CD4-positive, alpha-beta memory T cell (primary cell): ENCODE data around the gene PHKG2. TPM values are rescaled to one million over a fixed set of nuclear protein-coding genes. Genes with fewer than 3 reads are reported as not detected.

ENCODE experiments used
- CTCF ChIA-PET: fragments of 350-600 bp; sonication (Branson Sonifier 250); formaldehyde crosslinking; loops from one replicate; lab custom pipeline; 2021; ENCODE audit warnings: inconsistent platforms; ENCODE audit not compliant: partially characterized antibody; lab: Charles Lee
- POLR2A ChIA-PET: fragments of 350-600 bp; sonication (Branson Sonifier 250); formaldehyde crosslinking; loops from one replicate; lab custom pipeline; 2021; ENCODE audit not compliant: partially characterized antibody; lab: Charles Lee
- DNase-seq, 5 donors: peaks; one replicate each; pipeline versions ENCODE4 v3.0.0 to v3.0.0-alpha.2; 2020 to 2022; ENCODE audit warnings: mixed read lengths in 1 of 5
- H3K27ac ChIP-seq: one replicate; pipeline ENCODE4 v1.7.0; 2013; ENCODE audit warnings: low read depth, low read length
- H3K27me3 ChIP-seq: 2 replicates; pipeline ENCODE4 v1.7.0; 2013; ENCODE audit warnings: mild to moderate bottlenecking, low read length, moderate library complexity; ENCODE audit not compliant: insufficient read depth
- H3K36me3 ChIP-seq: 2 replicates; pipeline ENCODE4 v1.7.0; 2013; ENCODE audit warnings: mild to moderate bottlenecking, low read length, moderate library complexity; ENCODE audit not compliant: insufficient read depth
- H3K4me1 ChIP-seq: 2 replicates; pipeline ENCODE4 v1.7.0; 2013; ENCODE audit warnings: mild to moderate bottlenecking, low read length, moderate library complexity; ENCODE audit not compliant: insufficient read depth
- H3K4me3 ChIP-seq, 2 donors: one replicate each; pipeline ENCODE4 v1.7.0; 2013; ENCODE audit warnings: low read length in 2 of 2, mild to moderate bottlenecking in 1 of 2
- H3K9me3 ChIP-seq, 2 donors: one replicate each; pipeline ENCODE4 v1.7.0; 2013; ENCODE audit warnings: low read length in 2 of 2, control low read depth in 1 of 2; ENCODE audit not compliant: control insufficient read depth in 1 of 2
- H3K27ac Mint-ChIP-seq, 7 donors: one replicate each; pipeline ENCODE4 v1.8.0; 2020 to 2021; ENCODE audit warnings: mixed read lengths in 7 of 7, mild to moderate bottlenecking in 6 of 7, inconsistent platforms in 3 of 7, moderate library complexity in 3 of 7
- H3K27me3 Mint-ChIP-seq, 2 donors: one replicate each; pipeline ENCODE4 v1.8.0; 2020 to 2021; ENCODE audit warnings: mixed read lengths in 2 of 2
- H3K36me3 Mint-ChIP-seq, 2 donors: one replicate each; pipeline ENCODE4 v1.8.0; 2020 to 2021; ENCODE audit warnings: mixed read lengths in 2 of 2, inconsistent platforms in 1 of 2, mild to moderate bottlenecking in 1 of 2
- H3K4me1 Mint-ChIP-seq, 4 donors: one replicate each; pipeline ENCODE4 v1.8.0; 2020 to 2021; ENCODE audit warnings: mixed read lengths in 4 of 4, mild to moderate bottlenecking in 1 of 4
- H3K4me3 Mint-ChIP-seq, 8 donors: one replicate each; pipeline ENCODE4 v1.8.0; 2020 to 2021; ENCODE audit warnings: mixed read lengths in 8 of 8, mild to moderate bottlenecking in 7 of 8, moderate library complexity in 6 of 8, inconsistent platforms in 3 of 8
- H3K9me3 Mint-ChIP-seq, 8 donors: one replicate each; pipeline ENCODE4 v1.8.0; 2020 to 2021; ENCODE audit warnings: mixed read lengths in 8 of 8, mild to moderate bottlenecking in 5 of 8, inconsistent platforms in 3 of 8, moderate library complexity in 1 of 8
- intact Hi-C: fragments of 100-400 bp; cut with micrococcal nuclease; formaldehyde crosslinking; loops from one replicate; pipeline ENCODE4 v1.15.1; 2023
- polyA plus RNA-seq, 2 donors: library from polyadenylated mRNA; unstranded; fragments of 300-500 nt; fragmentation: Illumina TruSeq; gene quantifications; one replicate each; pipeline ENCODE4 v1.2.3, GENCODE V29; 2021
- total RNA-seq, 2 experiments: library from RNA; stranded (reverse); gene quantifications; one replicate each; pipeline ENCODE4 v1.2.3, GENCODE V29; 2021

Gene PHKG2
- total and polyA plus RNA-seq, 4 experiments from 2014 or later: 42.0 to 63.5 (median 54.5) TPM

DNA sequence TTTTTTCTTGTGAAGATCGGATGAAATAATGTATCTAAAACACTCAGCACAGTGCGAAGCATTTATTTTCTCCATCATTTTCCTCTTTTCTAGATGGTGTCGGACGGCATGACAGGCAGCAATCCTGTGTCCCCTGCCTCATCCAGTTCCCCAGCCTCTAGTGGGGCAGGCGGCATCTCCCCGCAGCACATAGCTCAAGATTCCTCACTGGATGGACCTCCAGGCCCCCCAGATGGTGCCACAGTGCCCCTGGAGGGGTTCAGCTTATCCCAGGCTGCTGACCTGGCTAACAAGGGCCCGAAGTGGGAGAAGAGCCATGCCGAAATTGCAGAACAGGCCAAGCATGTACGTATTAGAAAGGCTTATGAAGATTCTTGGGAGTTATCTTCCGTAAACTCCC, 44.3 kb upstream of the PHKG2 start:
- POLR2A ChIA-PET: no interaction called here

DNA sequence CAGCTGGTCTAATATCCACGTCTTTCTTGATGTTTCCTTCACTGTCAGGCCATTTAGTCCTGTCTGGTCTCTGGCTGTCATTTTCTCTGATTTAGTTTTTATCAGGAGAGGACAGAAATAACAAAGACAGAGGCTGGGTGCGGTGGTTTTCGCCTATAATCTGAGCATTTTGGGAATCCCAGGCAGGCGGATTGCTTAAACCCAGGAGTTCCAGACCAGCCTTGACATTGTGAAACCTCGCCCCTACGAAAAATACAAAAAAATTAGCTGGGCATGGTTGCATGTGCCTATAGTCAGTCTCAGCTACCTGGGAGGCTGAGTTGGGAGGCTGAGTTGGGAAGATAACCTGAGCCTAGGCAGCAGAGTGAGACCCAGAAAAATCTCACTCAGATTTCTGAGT, 42.2 kb upstream of the PHKG2 start:
- no peak overlapping the region for H3K4me3 Mint-ChIP-seq
- peaks cover 69% of the 10 kb centered on the region for H3K36me3 ChIP-seq
- H3K27me3 Mint-ChIP-seq: no peaks in the 10 kb centered on the region
- no peaks in the 10 kb centered on the region for H3K9me3 ChIP-seq
- no peaks in the 10 kb centered on the region for H3K27me3 ChIP-seq
- H3K36me3 Mint-ChIP-seq: peaks cover 47 to 66% of the 10 kb centered on the region in 2 donors
- ChIA-PET CTCF (interaction anchor here (1.4 kb wide), 1 partner anchor 9 kb away, joined by 6 read pairs; no protein-coding TSS in a partner anchor), POLR2A (interaction anchor here (0.9 kb wide), 1 partner anchor 8 kb away, joined by 3 read pairs; no protein-coding TSS in a partner anchor)
- H3K27ac Mint-ChIP-seq: peak overlapping the region in 1 of 7 donors; percentile 6
- H3K27ac ChIP-seq: no peak overlapping the region
- peaks cover under 1% of the 10 kb centered on the region for H3K4me1 ChIP-seq
- peaks cover 0 to 10% (median 3%) of the 10 kb centered on the region in 4 donors for H3K4me1 Mint-ChIP-seq
- H3K9me3 Mint-ChIP-seq: no peaks in the 10 kb centered on the region
- intact Hi-C loops: no loop called here
- no peak overlapping the region for H3K4me3 ChIP-seq
- DNase-seq: no peak

More for the DNA sequence above, 44.3 kb upstream of the PHKG2 start:
- no peak overlapping the region for H3K27ac ChIP-seq
- H3K9me3 Mint-ChIP-seq: no peaks in the 10 kb centered on the region
- H3K4me3 ChIP-seq: no peak overlapping the region
- intact Hi-C loops: no loop called here
- H3K4me3 Mint-ChIP-seq: no peak overlapping the region
- H3K36me3 Mint-ChIP-seq: peaks cover 30 to 63% of the 10 kb centered on the region in 2 donors
- H3K4me1 Mint-ChIP-seq: peaks cover 13 to 28% (median 14%) of the 10 kb centered on the region in 4 donors
- no peaks in the 10 kb centered on the region for H3K27me3 Mint-ChIP-seq
- H3K36me3 ChIP-seq: peaks cover 54% of the 10 kb centered on the region
- H3K27me3 ChIP-seq: no peaks in the 10 kb centered on the region
- peaks cover 19% of the 10 kb centered on the region for H3K4me1 ChIP-seq
- no peak for DNase-seq
- CTCF ChIA-PET: interaction anchor here (1.8 kb wide), 1 partner anchor 10 kb away, joined by 4 read pairs; no protein-coding TSS in a partner anchor
- H3K9me3 ChIP-seq: no peaks in the 10 kb centered on the region
- H3K27ac Mint-ChIP-seq: no peak overlapping the region

DNA sequence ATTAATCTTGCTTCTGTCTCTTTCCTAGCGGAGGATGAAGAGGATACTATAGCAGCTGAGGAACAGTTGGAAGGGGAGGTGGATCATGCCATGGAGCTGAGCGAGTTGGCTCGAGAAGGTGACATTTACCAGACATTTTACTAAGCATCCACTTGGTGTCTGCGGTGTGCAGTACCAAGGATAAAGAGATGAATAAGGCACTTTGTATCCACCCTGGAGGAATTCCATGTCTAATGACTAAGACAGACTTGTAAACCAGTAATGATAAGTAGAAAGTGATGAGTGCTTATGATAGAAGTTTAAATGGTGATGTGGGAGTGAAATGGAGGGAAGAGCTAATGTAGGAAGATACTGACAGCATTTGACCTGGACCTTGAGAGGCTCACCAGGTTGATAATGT, 37.3 kb upstream of the PHKG2 start:
- Mint-ChIP-seq H3K4me1 (peaks cover 15 to 27% (median 23%) of the 10 kb centered on the region in 4 donors), H3K4me3 (no peak overlapping the region), H3K36me3 (peaks cover 69 to 80% of the 10 kb centered on the region in 2 donors), H3K27me3 (no peaks in the 10 kb centered on the region), H3K9me3 (no peaks in the 10 kb centered on the region), H3K27ac (peak overlapping the region in 4 of 7 donors; percentile 25 to 66 (median 55))
- H3K9me3 ChIP-seq: no peaks in the 10 kb centered on the region
- intact Hi-C loops: no loop called here
- peaks cover 79% of the 10 kb centered on the region for H3K36me3 ChIP-seq
- POLR2A ChIA-PET: interaction anchor here (1.6 kb wide), 1 partner anchor 12 kb away, joined by 4 read pairs; the partner anchor contains the start of gene SRCAP
- CTCF ChIA-PET: interaction anchor here (1.1 kb wide), 1 partner anchor 14 kb away, joined by 3 read pairs; no protein-coding TSS in a partner anchor
- DNase-seq: no peak
- no peak overlapping the region for H3K4me3 ChIP-seq
- no peak overlapping the region for H3K27ac ChIP-seq
- H3K27me3 ChIP-seq: no peaks in the 10 kb centered on the region
- H3K4me1 ChIP-seq: peaks cover 15% of the 10 kb centered on the region

DNA sequence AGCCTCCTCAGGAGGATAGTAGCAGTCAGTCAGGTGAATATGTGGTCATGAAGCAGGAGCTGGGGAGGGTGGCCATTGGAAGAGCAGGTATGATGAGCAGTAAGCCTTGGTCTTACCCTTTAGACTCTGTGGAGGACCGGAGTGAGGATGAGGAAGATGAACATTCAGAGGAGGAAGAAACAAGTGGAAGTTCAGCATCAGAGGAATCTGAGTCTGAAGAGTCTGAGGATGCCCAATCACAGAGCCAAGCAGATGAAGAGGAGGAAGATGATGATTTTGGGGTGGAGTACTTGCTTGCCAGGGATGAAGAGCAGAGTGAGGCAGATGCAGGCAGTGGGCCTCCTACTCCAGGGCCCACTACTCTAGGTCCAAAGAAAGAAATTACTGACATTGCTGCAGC, 36.5 kb upstream of the PHKG2 start:
- H3K4me1 Mint-ChIP-seq: peaks cover 20 to 33% (median 29%) of the 10 kb centered on the region in 4 donors
- H3K4me3 ChIP-seq: no peak overlapping the region
- no peak overlapping the region for H3K27ac ChIP-seq
- H3K4me1 ChIP-seq: peaks cover 21% of the 10 kb centered on the region
- peaks cover 75 to 80% of the 10 kb centered on the region in 2 donors for H3K36me3 Mint-ChIP-seq
- intact Hi-C loops: no loop called here
- H3K9me3 Mint-ChIP-seq: no peaks in the 10 kb centered on the region
- no peak overlapping the region for H3K4me3 Mint-ChIP-seq
- H3K9me3 ChIP-seq: no peaks in the 10 kb centered on the region
- peaks cover 79% of the 10 kb centered on the region for H3K36me3 ChIP-seq
- H3K27me3 ChIP-seq: no peaks in the 10 kb centered on the region
- peak overlapping the region in 5 of 7 donors; percentile 13 to 78 (median 66) for H3K27ac Mint-ChIP-seq
- ChIA-PET POLR2A (interaction anchor here (1.6 kb wide), 1 partner anchor 13 kb away, joined by 4 read pairs; the partner anchor contains the start of gene SRCAP), CTCF (interaction anchor here (0.6 to 1.1 kb wide), 2 partner anchors 15 to 1617 kb away, joined by 3 read pairs; no protein-coding TSS in a partner anchor)
- H3K27me3 Mint-ChIP-seq: no peaks in the 10 kb centered on the region
- DNase-seq: no peak

DNA sequence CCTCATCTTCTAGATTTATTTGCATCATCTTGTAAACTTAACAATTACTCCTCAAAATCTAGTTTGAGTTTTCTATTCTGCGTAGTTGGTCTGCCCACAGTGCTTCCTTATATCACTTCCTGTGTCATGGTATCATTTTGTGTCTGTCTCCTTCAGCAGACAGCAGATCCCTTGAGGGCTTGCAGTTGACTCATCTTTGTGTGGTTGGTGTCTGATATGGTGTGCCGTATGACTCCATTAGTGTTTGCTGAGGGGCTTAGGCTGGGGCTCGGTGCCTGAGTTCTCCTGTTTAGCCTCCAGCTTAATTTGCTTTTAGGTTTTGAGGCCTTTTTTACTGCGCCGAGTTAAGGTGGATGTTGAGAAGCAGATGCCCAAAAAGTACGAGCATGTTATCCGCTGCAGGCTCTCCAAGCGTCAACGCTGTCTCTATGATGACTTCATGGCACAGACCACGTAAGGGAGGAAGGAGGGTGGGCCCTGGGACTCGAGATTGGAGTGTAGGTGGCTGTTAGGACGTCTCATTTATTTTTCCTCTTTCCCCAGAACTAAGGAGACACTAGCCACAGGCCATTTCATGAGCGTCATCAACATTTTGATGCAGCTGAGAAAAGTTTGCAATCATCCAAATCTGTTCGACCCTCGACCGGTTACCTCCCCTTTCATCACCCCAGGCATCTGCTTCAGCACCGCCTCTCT, 32.3 kb upstream of the PHKG2 start:
- H3K9me3 Mint-ChIP-seq: no peaks in the 10 kb centered on the region
- intact Hi-C loops: no loop called here

DNA sequence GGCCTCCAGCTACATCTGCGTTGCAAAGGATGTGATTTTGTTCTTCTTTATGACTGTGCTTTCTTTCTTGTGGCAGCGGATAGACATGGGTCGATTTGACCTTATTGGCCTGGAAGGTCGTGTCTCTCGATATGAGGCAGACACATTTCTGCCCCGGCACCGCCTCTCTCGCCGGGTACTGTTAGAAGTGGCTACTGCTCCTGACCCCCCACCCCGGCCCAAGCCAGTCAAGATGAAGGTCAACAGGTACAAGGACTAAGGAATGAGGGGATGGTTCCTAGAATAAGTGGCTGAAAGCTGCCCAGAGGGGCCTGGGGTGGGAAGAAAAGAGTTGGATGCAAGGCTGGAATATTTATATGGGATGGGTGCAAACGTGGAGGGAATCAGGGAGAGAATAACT, 28.1 kb upstream of the PHKG2 start:
- peaks cover 70% of the 10 kb centered on the region for H3K36me3 ChIP-seq
- H3K27ac Mint-ChIP-seq: peak overlapping the region in 2 of 7 donors; percentile 11 to 69
- H3K27me3 Mint-ChIP-seq: no peaks in the 10 kb centered on the region
- no peak overlapping the region for H3K4me3 Mint-ChIP-seq
- H3K4me1 ChIP-seq: peaks cover 14% of the 10 kb centered on the region
- no peak overlapping the region for H3K27ac ChIP-seq
- peaks cover 73 to 78% of the 10 kb centered on the region in 2 donors for H3K36me3 Mint-ChIP-seq
- peaks cover 16 to 37% (median 27%) of the 10 kb centered on the region in 4 donors for H3K4me1 Mint-ChIP-seq
- no peaks in the 10 kb centered on the region for H3K9me3 Mint-ChIP-seq
- no peaks in the 10 kb centered on the region for H3K9me3 ChIP-seq
- POLR2A ChIA-PET: interaction anchor here (1.0 kb wide), 1 partner anchor 54 kb away, joined by 3 read pairs; no protein-coding TSS in a partner anchor
- DNase-seq: no peak
- no peaks in the 10 kb centered on the region for H3K27me3 ChIP-seq
- H3K4me3 ChIP-seq: no peak overlapping the region
- intact Hi-C loops: no loop called here
- CTCF ChIA-PET: interaction anchor here (0.6 to 0.9 kb wide), 2 partner anchors 26 to 1767 kb away, joined by 3 read pairs; no protein-coding TSS in a partner anchor

More for the DNA sequence above, 32.3 kb upstream of the PHKG2 start:
- Histone ChIP-seq H3K27me3 (no peaks in the 10 kb centered on the region), H3K9me3 (no peaks in the 10 kb centered on the region), H3K36me3 (peaks cover 55% of the 10 kb centered on the region), H3K4me1 (peaks cover 21% of the 10 kb centered on the region), H3K27ac (peak overlapping the region; percentile 18), H3K4me3 (no peak overlapping the region)
- CTCF ChIA-PET: no interaction called here
- peaks cover 26 to 44% (median 34%) of the 10 kb centered on the region in 4 donors for H3K4me1 Mint-ChIP-seq
- H3K27ac Mint-ChIP-seq: peak overlapping the region; percentile 80 to 98 (median 93)
- peaks cover 61 to 71% of the 10 kb centered on the region in 2 donors for H3K36me3 Mint-ChIP-seq
- DNase-seq: peak; percentile 33 to 80 (median 45)
- no peaks in the 10 kb centered on the region for H3K27me3 Mint-ChIP-seq
- POLR2A ChIA-PET: interaction anchor here (1.3 kb wide), 1 partner anchor 12 kb away, joined by 3 read pairs; no protein-coding TSS in a partner anchor
- peak overlapping the region; percentile 2 to 86 (median 45) for H3K4me3 Mint-ChIP-seq

DNA sequence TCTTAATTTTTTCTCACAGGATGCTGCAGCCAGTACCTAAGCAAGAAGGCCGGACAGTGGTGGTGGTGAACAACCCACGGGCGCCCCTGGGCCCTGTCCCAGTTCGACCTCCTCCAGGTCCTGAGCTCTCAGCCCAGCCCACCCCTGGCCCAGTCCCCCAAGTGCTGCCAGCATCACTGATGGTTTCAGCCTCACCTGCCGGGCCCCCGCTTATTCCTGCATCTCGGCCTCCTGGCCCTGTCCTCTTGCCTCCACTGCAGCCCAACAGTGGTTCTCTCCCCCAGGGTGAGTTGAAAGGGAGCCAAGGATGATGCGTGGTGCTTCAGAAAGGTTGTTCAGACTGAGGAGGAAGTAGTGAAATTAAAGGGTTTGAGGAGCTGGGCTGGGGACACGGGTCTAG, 27.5 kb upstream of the PHKG2 start:
- Mint-ChIP-seq H3K9me3 (no peaks in the 10 kb centered on the region), H3K4me3 (no peak overlapping the region)

More for the DNA sequence above, 27.5 kb upstream of the PHKG2 start:
- peaks cover 70% of the 10 kb centered on the region for H3K36me3 ChIP-seq
- Mint-ChIP-seq H3K27me3 (no peaks in the 10 kb centered on the region), H3K36me3 (peaks cover 74 to 81% of the 10 kb centered on the region in 2 donors), H3K27ac (peak overlapping the region in 3 of 7 donors; percentile 22 to 60 (median 37)), H3K4me1 (peaks cover 13 to 31% (median 22%) of the 10 kb centered on the region in 4 donors)
- no peak overlapping the region for H3K4me3 ChIP-seq
- no peaks in the 10 kb centered on the region for H3K9me3 ChIP-seq
- ChIA-PET CTCF (interaction anchor here (1.3 kb wide), 1 partner anchor 14 kb away, joined by 4 read pairs; no protein-coding TSS in a partner anchor), POLR2A (interaction anchor here (1.2 kb wide), 1 partner anchor 12 kb away, joined by 3 read pairs; no protein-coding TSS in a partner anchor)
- intact Hi-C loops: no loop called here
- DNase-seq: no peak
- peaks cover 8% of the 10 kb centered on the region for H3K4me1 ChIP-seq
- H3K27me3 ChIP-seq: no peaks in the 10 kb centered on the region
- no peak overlapping the region for H3K27ac ChIP-seq
